Spleen (tissue), 7 donors: ENCODE measurements around the gene EPHA7.

Experiments used
- CTCF ChIP-seq, 11 experiments: fragments of 200-600 bp in 7 of 11; fragments of 450-650 bp in 4 of 11; sonication (generic) in 4 of 11; IDR thresholded peaks in 8 of 11; conservative IDR thresholded peaks in 3 of 11; 1 replicate in 7 of 11; 2 replicates in 4 of 11; pipeline versions ENCODE4 v1.4.0 to v1.8.0; 2016 to 2021; ENCODE audit warnings: antibody characterized with exemption in 11 of 11, inconsistent platforms in 4 of 11, mild to moderate bottlenecking in 1 of 11
- POLR2A ChIP-seq, 3 donors: fragments of 450-650 bp; IDR thresholded peaks; one replicate each; pipeline ENCODE4 v1.5.1; 2017; ENCODE audit warnings: antibody characterized with exemption in 3 of 3, mild to moderate bottlenecking in 1 of 3
- POLR2AphosphoS5 ChIP-seq, 3 donors: sonication (generic); formaldehyde crosslinking; IDR thresholded peaks; one replicate each; pipeline ENCODE4 v1.5.1; 2017; ENCODE audit warnings: antibody characterized with exemption in 3 of 3
- donor health status: DM: no; HTN: no; CAD: no; lungs with moderate emphysema.
- donor health status: DM: no; HTN: no; CAD: no.
- donor health status: DM: no; HTN: no; CAD: no.

GRCh38 chr6:93278241-93278640 is 141.1 kb downstream of the EPHA7 start:
- TF ChIP-seq CTCF (IDR thresholded peaks at IDR 0.05 in 8 of 11, conservative IDR thresholded peaks at IDR 0.05 in 3 of 11) (no peak), POLR2AphosphoS5 (IDR thresholded peaks at IDR 0.05) (no peak), POLR2A (IDR thresholded peaks at IDR 0.05) (no peak)
